ENCODE results near the gene FHIT. TPM values are rescaled to one million over a fixed set of nuclear protein-coding genes. Genes with fewer than 3 reads are reported as not detected.

The FHIT gene
- total RNA-seq, 4 donors from 2014 or later: 0.72 to 5.2 (median 2.1) TPM

- Histone ChIP-seq H3K9me3 (no peaks in the 10 kb centered on the region), H3K4me3 (no peak overlapping the region), H3K27ac (no peak overlapping the region), H3K36me3 (no peaks in the 10 kb centered on the region), H3K4me1 (no peaks in the 10 kb centered on the region), H3K27me3 (no peaks in the 10 kb centered on the region)
- in situ Hi-C loops (cut with MboI; ENCODE audit: low sequenced_read_pairs in 4 of 4) (no loop called here), intact Hi-C loops (cut with DNase I; ENCODE audit: low total_unique reads) (no loop called here)
- DNase-seq: no peak
- no peak for TF ChIP-seq POLR2A (IDR thresholded peaks at IDR 0.05)
- no peak for TF ChIP-seq CTCF (IDR thresholded peaks at IDR 0.05 in 4 of 5, conservative IDR thresholded peaks at IDR 0.05 in 1 of 5)
- no peak for ATAC-seq
Measured at GRCh38 chr3:60073942-60074341, 1177.3 kb downstream of the FHIT start.

- Histone ChIP-seq H3K27me3 (no peaks in the 10 kb centered on the region), H3K36me3 (no peaks in the 10 kb centered on the region), H3K4me3 (no peak overlapping the region), H3K27ac (no peak overlapping the region), H3K9me3 (no peaks in the 10 kb centered on the region), H3K4me1 (no peaks in the 10 kb centered on the region)
- DNase-seq (no peak), ATAC-seq (no peak)
- TF ChIP-seq POLR2A (IDR thresholded peaks at IDR 0.05) (no peak), CTCF (IDR thresholded peaks at IDR 0.05 in 4 of 5, conservative IDR thresholded peaks at IDR 0.05 in 1 of 5) (no peak)
- intact Hi-C loops (cut with DNase I; ENCODE audit: low total_unique reads) (no loop called here), in situ Hi-C loops (cut with MboI; ENCODE audit: low sequenced_read_pairs in 4 of 4) (no loop called here)
Measured at GRCh38 chr3:60073228-60073627, 1178.0 kb downstream of the FHIT start.

- in situ Hi-C loops (cut with MboI; ENCODE audit: low sequenced_read_pairs in 4 of 4): no loop called here
- Histone ChIP-seq H3K36me3 (no peaks in the 10 kb centered on the region), H3K27ac (no peak overlapping the region), H3K27me3 (no peaks in the 10 kb centered on the region), H3K4me3 (no peak overlapping the region), H3K9me3 (no peaks in the 10 kb centered on the region), H3K4me1 (no peaks in the 10 kb centered on the region)
- DNase-seq (no peak), ATAC-seq (no peak)
- intact Hi-C loops (cut with DNase I; ENCODE audit: low total_unique reads): no loop called here
- TF ChIP-seq POLR2A (IDR thresholded peaks at IDR 0.05) (no peak), CTCF (IDR thresholded peaks at IDR 0.05 in 4 of 5, conservative IDR thresholded peaks at IDR 0.05 in 1 of 5) (no peak)
Measured at GRCh38 chr3:60070366-60070765, 1180.9 kb downstream of the FHIT start.

GRCh38 chr3:60065227-60065868, 1185.9 kb downstream of the FHIT start:
- ATAC-seq (no peak), DNase-seq (no peak)
- Histone ChIP-seq H3K27ac (no peak overlapping the region), H3K4me3 (no peak overlapping the region), H3K4me1 (no peaks in the 10 kb centered on the region), H3K9me3 (no peaks in the 10 kb centered on the region), H3K36me3 (no peaks in the 10 kb centered on the region), H3K27me3 (no peaks in the 10 kb centered on the region)
- intact Hi-C loops (cut with DNase I; ENCODE audit: low total_unique reads): no loop called here
- in situ Hi-C loops (cut with MboI; ENCODE audit: low sequenced_read_pairs in 4 of 4): no loop called here
- TF ChIP-seq CTCF (IDR thresholded peaks at IDR 0.05 in 4 of 5, conservative IDR thresholded peaks at IDR 0.05 in 1 of 5): no peak
- TF ChIP-seq POLR2A (IDR thresholded peaks at IDR 0.05): no peak
